ENCODE measurements around the gene TMED8. TPM values are rescaled to one million over a fixed set of nuclear protein-coding genes. Genes with fewer than 3 reads are reported as not detected.

The TMED8 gene
- total and polyA plus RNA-seq, 2 of the 13 experiments (the other 11 are each of a cell fraction or from before 2014, with no cell fraction given) = 6.0 to 11.7 TPM

DNA sequence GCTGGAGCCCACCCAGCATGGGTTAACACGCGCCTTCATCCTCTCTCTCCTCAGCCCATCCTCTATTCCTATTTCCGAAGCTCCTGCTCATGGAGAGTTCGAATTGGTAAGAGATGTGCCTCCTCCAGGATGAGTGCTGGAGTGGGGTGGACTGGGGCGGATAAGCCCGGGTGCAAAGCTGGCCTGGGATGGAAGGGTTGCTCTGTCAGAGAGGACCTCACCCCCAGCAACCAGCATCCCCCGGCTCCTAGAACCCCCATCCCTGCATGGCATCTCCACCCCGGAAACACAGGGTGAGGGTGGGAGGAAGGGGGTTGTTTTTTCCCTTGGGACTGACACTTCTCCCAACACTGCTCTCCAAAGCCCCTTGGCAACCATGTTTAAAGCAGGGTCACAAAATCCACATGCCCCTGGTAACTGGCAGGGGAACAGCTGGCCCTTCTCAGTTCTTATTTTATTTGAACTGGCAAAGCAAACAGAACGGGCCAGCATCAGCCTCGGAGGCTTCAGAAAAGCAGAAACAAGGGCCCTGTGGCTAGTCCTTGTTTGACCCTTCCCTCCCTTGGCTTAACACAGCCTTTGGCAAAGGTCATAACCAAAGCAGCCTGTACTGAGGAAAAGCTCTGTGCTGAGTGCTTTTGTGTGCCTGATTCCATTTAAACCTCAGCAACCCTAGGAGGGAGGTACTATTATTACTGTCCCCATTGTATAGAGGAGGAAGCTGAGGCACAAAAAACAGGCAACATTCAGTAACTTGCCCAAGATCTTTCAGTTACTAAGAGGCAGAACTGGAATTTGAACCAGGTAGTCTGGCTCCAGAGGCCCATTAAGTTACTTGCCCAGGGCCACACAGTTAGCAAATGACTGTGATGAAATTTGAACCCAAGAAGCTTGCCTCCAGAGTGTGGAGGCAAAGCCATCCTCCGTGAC is 51.8 kb downstream of the TMED8 start (continued):
- TF ChIP-seq, protein P1, sequence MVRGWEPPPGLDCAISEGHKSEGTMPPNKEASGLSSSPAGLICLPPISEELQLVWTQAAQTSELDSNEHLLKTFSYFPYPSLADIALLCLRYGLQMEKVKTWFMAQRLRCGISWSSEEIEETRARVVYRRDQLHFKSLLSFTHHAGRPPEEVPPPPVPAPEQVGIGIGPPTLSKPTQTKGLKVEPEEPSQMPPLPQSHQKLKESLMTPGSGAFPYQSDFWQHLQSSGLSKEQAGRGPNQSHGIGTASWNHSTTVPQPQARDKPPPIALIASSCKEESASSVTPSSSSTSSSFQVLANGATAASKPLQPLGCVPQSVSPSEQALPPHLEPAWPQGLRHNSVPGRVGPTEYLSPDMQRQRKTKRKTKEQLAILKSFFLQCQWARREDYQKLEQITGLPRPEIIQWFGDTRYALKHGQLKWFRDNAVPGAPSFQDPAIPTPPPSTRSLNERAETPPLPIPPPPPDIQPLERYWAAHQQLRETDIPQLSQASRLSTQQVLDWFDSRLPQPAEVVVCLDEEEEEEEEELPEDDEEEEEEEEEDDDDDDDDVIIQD (CRISPR knock-in tag; IDR thresholded peaks at IDR 0.05; ENCODE audit: low read depth) = no peak
- TF ChIP-seq ZNF350 (CRISPR knock-in tag; IDR thresholded peaks at IDR 0.05; ENCODE audit: borderline replicate concordance, low read depth) = no peak
- TF ChIP-seq ZMYM3 (CRISPR knock-in tag; IDR thresholded peaks at IDR 0.05) = 0 out of 2 replicates have a peak, but pooled peaks have one; percentile 24
- TF ChIP-seq, protein P2, sequence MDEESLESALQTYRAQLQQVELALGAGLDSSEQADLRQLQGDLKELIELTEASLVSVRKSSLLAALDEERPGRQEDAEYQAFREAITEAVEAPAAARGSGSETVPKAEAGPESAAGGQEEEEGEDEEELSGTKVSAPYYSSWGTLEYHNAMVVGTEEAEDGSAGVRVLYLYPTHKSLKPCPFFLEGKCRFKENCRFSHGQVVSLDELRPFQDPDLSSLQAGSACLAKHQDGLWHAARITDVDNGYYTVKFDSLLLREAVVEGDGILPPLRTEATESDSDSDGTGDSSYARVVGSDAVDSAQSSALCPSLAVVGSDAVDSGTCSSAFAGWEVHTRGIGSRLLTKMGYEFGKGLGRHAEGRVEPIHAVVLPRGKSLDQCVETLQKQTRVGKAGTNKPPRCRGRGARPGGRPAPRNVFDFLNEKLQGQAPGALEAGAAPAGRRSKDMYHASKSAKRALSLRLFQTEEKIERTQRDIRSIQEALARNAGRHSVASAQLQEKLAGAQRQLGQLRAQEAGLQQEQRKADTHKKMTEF (CRISPR knock-in tag; IDR thresholded peaks at IDR 0.05) = no peak
- TF ChIP-seq ZNF670 (CRISPR knock-in tag; IDR thresholded peaks at IDR 0.05; ENCODE audit: borderline replicate concordance) = no peak
- TF ChIP-seq, protein P3, sequence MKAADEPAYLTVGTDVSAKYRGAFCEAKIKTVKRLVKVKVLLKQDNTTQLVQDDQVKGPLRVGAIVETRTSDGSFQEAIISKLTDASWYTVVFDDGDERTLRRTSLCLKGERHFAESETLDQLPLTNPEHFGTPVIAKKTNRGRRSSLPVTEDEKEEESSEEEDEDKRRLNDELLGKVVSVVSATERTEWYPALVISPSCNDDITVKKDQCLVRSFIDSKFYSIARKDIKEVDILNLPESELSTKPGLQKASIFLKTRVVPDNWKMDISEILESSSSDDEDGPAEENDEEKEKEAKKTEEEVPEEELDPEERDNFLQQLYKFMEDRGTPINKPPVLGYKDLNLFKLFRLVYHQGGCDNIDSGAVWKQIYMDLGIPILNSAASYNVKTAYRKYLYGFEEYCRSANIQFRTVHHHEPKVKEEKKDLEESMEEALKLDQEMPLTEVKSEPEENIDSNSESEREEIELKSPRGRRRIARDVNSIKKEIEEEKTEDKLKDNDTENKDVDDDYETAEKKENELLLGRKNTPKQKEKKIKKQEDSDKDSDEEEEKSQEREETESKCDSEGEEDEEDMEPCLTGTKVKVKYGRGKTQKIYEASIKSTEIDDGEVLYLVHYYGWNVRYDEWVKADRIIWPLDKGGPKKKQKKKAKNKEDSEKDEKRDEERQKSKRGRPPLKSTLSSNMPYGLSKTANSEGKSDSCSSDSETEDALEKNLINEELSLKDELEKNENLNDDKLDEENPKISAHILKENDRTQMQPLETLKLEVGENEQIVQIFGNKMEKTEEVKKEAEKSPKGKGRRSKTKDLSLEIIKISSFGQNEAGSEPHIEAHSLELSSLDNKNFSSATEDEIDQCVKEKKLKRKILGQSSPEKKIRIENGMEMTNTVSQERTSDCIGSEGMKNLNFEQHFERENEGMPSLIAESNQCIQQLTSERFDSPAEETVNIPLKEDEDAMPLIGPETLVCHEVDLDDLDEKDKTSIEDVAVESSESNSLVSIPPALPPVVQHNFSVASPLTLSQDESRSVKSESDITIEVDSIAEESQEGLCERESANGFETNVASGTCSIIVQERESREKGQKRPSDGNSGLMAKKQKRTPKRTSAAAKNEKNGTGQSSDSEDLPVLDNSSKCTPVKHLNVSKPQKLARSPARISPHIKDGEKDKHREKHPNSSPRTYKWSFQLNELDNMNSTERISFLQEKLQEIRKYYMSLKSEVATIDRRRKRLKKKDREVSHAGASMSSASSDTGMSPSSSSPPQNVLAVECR (CRISPR knock-in tag; IDR thresholded peaks at IDR 0.05; ENCODE audit: borderline replicate concordance) = no peak
- TF ChIP-seq ZNF121 (CRISPR knock-in tag; IDR thresholded peaks at IDR 0.05) = 0 out of 2 replicates have a peak, but pooled peaks have one; percentile 39
- TF ChIP-seq, protein P4, sequence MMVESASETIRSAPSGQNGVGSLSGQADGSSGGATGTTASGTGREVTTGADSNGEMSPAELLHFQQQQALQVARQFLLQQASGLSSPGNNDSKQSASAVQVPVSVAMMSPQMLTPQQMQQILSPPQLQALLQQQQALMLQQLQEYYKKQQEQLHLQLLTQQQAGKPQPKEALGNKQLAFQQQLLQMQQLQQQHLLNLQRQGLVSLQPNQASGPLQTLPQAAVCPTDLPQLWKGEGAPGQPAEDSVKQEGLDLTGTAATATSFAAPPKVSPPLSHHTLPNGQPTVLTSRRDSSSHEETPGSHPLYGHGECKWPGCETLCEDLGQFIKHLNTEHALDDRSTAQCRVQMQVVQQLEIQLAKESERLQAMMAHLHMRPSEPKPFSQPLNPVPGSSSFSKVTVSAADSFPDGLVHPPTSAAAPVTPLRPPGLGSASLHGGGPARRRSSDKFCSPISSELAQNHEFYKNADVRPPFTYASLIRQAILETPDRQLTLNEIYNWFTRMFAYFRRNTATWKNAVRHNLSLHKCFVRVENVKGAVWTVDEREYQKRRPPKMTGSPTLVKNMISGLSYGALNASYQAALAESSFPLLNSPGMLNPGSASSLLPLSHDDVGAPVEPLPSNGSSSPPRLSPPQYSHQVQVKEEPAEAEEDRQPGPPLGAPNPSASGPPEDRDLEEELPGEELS (CRISPR knock-in tag; IDR thresholded peaks at IDR 0.05) = 0 out of 2 replicates have a peak, but pooled peaks have one; percentile 18
- TF ChIP-seq, protein P5, sequence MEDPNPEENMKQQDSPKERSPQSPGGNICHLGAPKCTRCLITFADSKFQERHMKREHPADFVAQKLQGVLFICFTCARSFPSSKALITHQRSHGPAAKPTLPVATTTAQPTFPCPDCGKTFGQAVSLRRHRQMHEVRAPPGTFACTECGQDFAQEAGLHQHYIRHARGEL (CRISPR knock-in tag; IDR thresholded peaks at IDR 0.05) = no peak
- TF ChIP-seq, protein P6, sequence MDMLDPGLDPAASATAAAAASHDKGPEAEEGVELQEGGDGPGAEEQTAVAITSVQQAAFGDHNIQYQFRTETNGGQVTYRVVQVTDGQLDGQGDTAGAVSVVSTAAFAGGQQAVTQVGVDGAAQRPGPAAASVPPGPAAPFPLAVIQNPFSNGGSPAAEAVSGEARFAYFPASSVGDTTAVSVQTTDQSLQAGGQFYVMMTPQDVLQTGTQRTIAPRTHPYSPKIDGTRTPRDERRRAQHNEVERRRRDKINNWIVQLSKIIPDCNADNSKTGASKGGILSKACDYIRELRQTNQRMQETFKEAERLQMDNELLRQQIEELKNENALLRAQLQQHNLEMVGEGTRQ (IDR thresholded peaks at IDR 0.05; ENCODE audit: low read depth, low read length) = no peak
- TF ChIP-seq, protein P6 (CRISPR knock-in tag; IDR thresholded peaks at IDR 0.05; ENCODE audit: borderline replicate concordance) = no peak
- TF ChIP-seq ATAD3A (CRISPR knock-in tag; IDR thresholded peaks at IDR 0.05) = no peak
- peak; percentile 75 for TF ChIP-seq ADNP (CRISPR knock-in tag; IDR thresholded peaks at IDR 0.05)
- TF ChIP-seq, protein P7, sequence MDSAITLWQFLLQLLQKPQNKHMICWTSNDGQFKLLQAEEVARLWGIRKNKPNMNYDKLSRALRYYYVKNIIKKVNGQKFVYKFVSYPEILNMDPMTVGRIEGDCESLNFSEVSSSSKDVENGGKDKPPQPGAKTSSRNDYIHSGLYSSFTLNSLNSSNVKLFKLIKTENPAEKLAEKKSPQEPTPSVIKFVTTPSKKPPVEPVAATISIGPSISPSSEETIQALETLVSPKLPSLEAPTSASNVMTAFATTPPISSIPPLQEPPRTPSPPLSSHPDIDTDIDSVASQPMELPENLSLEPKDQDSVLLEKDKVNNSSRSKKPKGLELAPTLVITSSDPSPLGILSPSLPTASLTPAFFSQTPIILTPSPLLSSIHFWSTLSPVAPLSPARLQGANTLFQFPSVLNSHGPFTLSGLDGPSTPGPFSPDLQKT (CRISPR knock-in tag; IDR thresholded peaks at IDR 0.05; ENCODE audit: borderline replicate concordance) = no peak
